IPS DF 19.7 (cell line): ENCODE data around the gene DENND2C.
A peak's percentile ranks its signal among the peaks of the same experiment; 100 is the strongest.
"Not testable (repeated sequence)": the region's sequence is repeated elsewhere in the genome, so short reads cannot be mapped to it uniquely, and the experiment has no call there.

Experiments
- DNase-seq: peaks from one replicate; pipeline ENCODE4 v3.0.0-alpha.2; 2013; ENCODE audit warnings: low read depth, low spot score

Gene DENND2C

GRCh38 chr1:114609026-114609425 is 60.8 kb downstream of the DENND2C start:
- no peak for DNase-seq

- DNase-seq, result no peak
Measured at GRCh38 chr1:114607223-114607622, 62.6 kb downstream of the DENND2C start.

GRCh38 chr1:114597949-114598348 is 71.9 kb downstream of the DENND2C start:
- no peak for DNase-seq

GRCh38 chr1:114595602-114596001 is 74.2 kb downstream of the DENND2C start:
- no peak for DNase-seq

GRCh38 chr1:114594046-114594445 is 75.8 kb downstream of the DENND2C start:
- no peak for DNase-seq

- DNase-seq, result no peak
Measured at GRCh38 chr1:114589122-114589521, 80.7 kb downstream of the DENND2C start.

- DNase-seq, result no peak
Measured at GRCh38 chr1:114588196-114588689, 81.6 kb downstream of the DENND2C start.

GRCh38 chr1:114587203-114587991 is 82.5 kb downstream of the DENND2C start:
- no peak for DNase-seq

- no peak for DNase-seq
Measured at GRCh38 chr1:114586513-114587047, 83.3 kb downstream of the DENND2C start.

- DNase-seq, result no peak
Measured at GRCh38 chr1:114585231-114585630, 84.6 kb downstream of the DENND2C start.

GRCh38 chr1:114581335-114582287 is 88.2 kb downstream of the DENND2C start, which contains the start of gene BCAS2:
TSS of gene BCAS2 (minus strand) at chr1:114581615. CDS start at chr1:114581591, 24 bp downstream.
- DNase-seq, result peak; percentile 97

- DNase-seq, result no peak
Measured at GRCh38 chr1:114574365-114574764, 95.5 kb downstream of the DENND2C start.

- DNase-seq, result no peak
Measured at GRCh38 chr1:114564141-114564540, 105.7 kb downstream of the DENND2C start.

- DNase-seq, result not testable (repeated sequence)
Measured at GRCh38 chr1:114562978-114563510, 106.8 kb downstream of the DENND2C start.

- no peak for DNase-seq
Measured at GRCh38 chr1:114561333-114561732, 108.5 kb downstream of the DENND2C start.

- DNase-seq, result no peak
Measured at GRCh38 chr1:114559356-114559755, 110.5 kb downstream of the DENND2C start.

GRCh38 chr1:114558544-114558943 is 111.3 kb downstream of the DENND2C start:
- no peak for DNase-seq

GRCh38 chr1:114554577-114554976 is 115.3 kb downstream of the DENND2C start:
- DNase-seq, result no peak

- no peak for DNase-seq
Measured at GRCh38 chr1:114552106-114552639, 117.7 kb downstream of the DENND2C start.

GRCh38 chr1:114551400-114551799 is 118.4 kb downstream of the DENND2C start:
- peak; percentile 12 for DNase-seq

GRCh38 chr1:114550336-114550735 is 119.5 kb downstream of the DENND2C start:
- DNase-seq, result no peak
